T-helper 2 cell treated with Interferon-gamma antibody and Interleukin-4, amounts not matched to agents 5 μg/mL and 100 μg/mL, for 36 hours (primary cell): Measurements from ENCODE around the gene PROSER3.
A peak's percentile ranks its signal among the peaks of the same experiment; 100 is the strongest.
"Not testable (repeated sequence)": the region's sequence is repeated elsewhere in the genome, so short reads cannot be mapped to it uniquely, and the experiment has no call there.

ENCODE experiments used
- DNase-seq: peaks from one replicate; pipeline ENCODE4 v3.0.0; 2021; ENCODE audit warnings: low spot score
- H3K27ac Mint-ChIP-seq: one replicate; pipeline ENCODE4 v1.8.0; 2021; ENCODE audit warnings: mild to moderate bottlenecking, mixed read lengths
- H3K27me3 Mint-ChIP-seq: one replicate; pipeline ENCODE4 v1.8.0; 2021; ENCODE audit warnings: low read depth, mixed read lengths
- H3K36me3 Mint-ChIP-seq: one replicate; pipeline ENCODE4 v1.8.0; 2021; ENCODE audit warnings: low read depth, mixed read lengths
- H3K4me1 Mint-ChIP-seq: one replicate; pipeline ENCODE4 v1.8.0; 2021; ENCODE audit warnings: low read depth, mixed read lengths
- H3K4me3 Mint-ChIP-seq: one replicate; pipeline ENCODE4 v1.8.0; 2022; ENCODE audit warnings: mild to moderate bottlenecking, moderate library complexity, mixed read lengths
- H3K9me3 Mint-ChIP-seq: one replicate; pipeline ENCODE4 v1.8.0; 2021; ENCODE audit warnings: mixed read lengths

The PROSER3 gene

DNA sequence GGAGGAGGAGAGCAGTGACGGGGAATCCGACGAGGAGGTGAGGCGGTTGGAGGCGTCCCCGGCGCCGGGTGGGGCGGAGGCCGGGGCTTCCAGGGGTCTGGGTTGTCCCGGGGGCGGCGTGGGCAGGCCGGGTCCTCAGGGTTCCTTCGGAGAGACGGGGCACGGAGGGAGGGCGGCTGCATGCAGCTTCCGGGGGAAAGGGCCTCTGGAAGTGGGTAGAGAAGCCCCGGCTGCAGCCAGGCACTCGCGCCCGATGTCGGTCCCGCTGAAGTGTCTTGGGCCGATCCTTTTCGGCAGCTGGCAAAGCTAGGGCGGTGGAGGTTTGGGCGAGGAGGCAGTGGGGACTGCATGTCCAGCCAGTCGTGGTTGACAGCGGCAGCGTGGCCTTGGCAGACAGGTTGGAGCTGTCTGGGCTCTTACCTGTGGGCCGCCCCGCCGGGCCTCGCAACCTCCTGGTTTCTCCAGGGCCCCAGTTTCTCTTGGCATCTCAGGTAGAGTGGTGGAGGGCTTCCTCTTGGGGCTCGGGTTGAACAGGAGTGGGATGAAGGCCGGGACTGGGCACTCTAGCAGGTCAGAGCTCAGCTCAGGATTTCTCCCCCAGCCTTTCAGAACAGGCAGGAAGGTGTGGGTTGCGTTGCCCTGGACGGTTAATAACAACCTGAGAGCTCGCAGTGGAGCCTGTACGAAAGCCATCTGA is 39.5 kb upstream of the PROSER3 start:
- Mint-ChIP-seq H3K4me1 (peaks cover 32% of the 10 kb centered on the region), H3K4me3 (peak overlapping the region; percentile 95), H3K36me3 (peaks cover 50% of the 10 kb centered on the region), H3K27ac (peak overlapping the region; percentile 93), H3K9me3 (no peaks in the 10 kb centered on the region), H3K27me3 (no peaks in the 10 kb centered on the region)
- peak; percentile 57 for DNase-seq

DNA sequence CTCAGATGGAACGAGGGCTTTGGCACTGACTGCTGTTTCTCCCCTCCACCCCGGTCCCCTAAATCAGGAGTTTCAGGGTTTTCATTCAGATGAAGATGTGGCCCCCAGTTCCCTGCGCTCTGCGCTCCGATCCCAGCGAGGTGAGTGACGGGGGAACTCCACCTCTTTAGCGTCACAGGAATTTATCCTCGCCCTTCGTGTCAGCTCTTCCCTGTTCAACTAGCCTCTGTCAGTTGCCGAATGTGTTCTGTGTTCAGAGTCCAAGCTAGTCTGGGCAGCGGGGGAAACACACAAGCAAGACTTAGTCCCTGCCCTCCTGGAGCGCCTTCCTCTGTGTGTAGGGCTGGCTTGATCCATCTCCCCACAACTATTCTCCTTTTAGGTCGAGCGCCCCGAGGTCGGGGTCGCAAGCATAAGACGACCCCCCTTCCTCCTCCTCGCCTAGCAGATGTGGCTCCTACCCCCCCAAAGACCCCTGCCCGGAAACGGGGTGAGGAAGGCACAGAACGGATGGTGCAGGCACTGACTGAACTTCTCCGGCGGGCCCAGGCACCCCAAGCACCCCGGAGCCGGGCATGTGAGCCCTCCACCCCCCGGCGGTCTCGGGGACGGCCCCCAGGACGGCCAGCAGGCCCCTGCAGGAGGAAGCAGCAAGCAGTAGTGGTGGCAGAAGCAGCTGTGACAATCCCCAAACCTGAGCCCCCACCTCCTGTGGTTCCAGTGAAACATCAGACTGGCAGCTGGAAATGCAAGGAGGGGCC is 38.4 kb upstream of the PROSER3 start:
- Mint-ChIP-seq H3K4me3 (peak overlapping the region; percentile 95), H3K27me3 (no peaks in the 10 kb centered on the region), H3K4me1 (peaks cover 21% of the 10 kb centered on the region), H3K27ac (peak overlapping the region; percentile 85), H3K9me3 (no peaks in the 10 kb centered on the region), H3K36me3 (peaks cover 47% of the 10 kb centered on the region)
- DNase-seq = no peak

DNA sequence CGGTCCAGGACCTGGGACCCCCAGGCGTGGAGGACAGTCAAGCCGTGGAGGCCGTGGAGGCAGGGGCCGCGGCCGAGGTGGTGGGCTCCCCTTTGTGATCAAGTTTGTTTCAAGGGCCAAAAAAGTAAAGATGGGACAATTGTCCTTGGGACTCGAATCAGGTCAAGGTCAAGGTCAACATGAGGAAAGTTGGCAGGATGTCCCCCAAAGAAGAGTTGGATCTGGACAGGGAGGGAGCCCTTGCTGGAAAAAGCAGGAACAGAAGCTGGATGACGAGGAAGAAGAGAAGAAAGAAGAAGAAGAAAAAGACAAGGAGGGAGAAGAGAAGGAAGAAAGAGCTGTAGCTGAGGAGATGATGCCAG is 37.8 kb upstream of the PROSER3 start:
- H3K27me3 Mint-ChIP-seq = no peaks in the 10 kb centered on the region
- H3K4me3 Mint-ChIP-seq = peak overlapping the region; percentile 24
- no peaks in the 10 kb centered on the region for H3K9me3 Mint-ChIP-seq
- H3K36me3 Mint-ChIP-seq = peaks cover 48% of the 10 kb centered on the region
- H3K4me1 Mint-ChIP-seq = peaks cover 16% of the 10 kb centered on the region
- no peak overlapping the region for H3K27ac Mint-ChIP-seq
- DNase-seq = no peak

DNA sequence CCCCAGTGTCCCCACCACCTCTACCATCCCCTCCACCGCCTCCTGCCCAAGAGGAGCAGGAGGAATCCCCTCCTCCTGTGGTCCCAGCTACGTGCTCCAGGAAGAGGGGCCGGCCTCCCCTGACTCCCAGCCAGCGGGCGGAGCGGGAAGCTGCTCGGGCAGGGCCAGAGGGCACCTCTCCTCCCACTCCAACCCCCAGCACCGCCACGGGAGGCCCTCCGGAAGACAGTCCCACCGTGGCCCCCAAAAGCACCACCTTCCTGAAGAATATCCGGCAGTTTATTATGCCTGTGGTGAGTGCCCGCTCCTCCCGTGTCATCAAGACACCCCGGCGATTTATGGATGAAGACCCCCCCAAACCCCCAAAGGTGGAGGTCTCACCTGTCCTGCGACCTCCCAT is 37.3 kb upstream of the PROSER3 start:
- DNase-seq = no peak
- no peak overlapping the region for H3K4me3 Mint-ChIP-seq
- no peak overlapping the region for H3K27ac Mint-ChIP-seq

DNA sequence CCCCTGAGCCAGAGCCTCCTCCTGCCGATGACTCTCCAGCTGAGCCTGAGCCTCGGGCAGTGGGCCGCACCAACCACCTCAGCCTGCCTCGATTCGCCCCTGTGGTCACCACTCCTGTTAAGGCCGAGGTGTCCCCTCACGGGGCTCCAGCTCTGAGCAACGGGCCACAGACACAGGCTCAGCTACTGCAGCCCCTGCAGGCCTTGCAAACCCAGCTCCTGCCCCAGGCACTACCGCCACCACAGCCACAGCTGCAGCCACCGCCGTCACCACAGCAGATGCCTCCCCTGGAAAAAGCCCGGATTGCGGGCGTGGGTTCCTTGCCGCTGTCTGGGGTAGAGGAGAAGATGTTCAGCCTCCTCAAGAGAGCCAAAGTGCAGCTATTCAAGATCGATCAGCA is 36.6 kb upstream of the PROSER3 start:
- H3K4me1 Mint-ChIP-seq = peaks cover 11% of the 10 kb centered on the region
- no peaks in the 10 kb centered on the region for H3K9me3 Mint-ChIP-seq
- no peak for DNase-seq
- no peak overlapping the region for H3K4me3 Mint-ChIP-seq
- H3K27me3 Mint-ChIP-seq = no peaks in the 10 kb centered on the region
- H3K27ac Mint-ChIP-seq = no peak overlapping the region
- peaks cover 57% of the 10 kb centered on the region for H3K36me3 Mint-ChIP-seq

More for the DNA sequence above, 37.3 kb upstream of the PROSER3 start:
- H3K36me3 Mint-ChIP-seq = peaks cover 53% of the 10 kb centered on the region
- H3K4me1 Mint-ChIP-seq = peaks cover 15% of the 10 kb centered on the region
- H3K9me3 Mint-ChIP-seq = no peaks in the 10 kb centered on the region
- no peaks in the 10 kb centered on the region for H3K27me3 Mint-ChIP-seq

DNA sequence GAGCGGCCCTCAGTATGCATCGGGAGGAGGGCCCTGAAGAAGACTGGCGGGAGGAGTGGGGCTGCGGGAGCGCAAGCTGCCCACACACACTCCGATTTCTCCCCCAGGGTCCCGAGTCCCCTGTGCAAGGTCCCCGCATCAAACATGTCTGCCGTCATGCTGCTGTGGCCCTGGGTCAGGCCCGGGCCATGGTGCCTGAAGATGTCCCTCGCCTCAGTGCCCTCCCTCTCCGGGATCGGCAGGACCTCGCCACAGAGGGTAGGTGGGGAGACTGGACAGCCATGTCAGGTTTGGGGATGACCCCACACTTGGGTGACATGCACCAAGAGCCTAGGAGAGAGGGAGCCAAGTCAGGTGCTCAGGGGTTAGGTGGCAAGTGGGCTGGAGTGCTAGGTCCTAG is 35.5 kb upstream of the PROSER3 start:
- H3K4me1 Mint-ChIP-seq = peaks cover 8% of the 10 kb centered on the region
- H3K27me3 Mint-ChIP-seq = no peaks in the 10 kb centered on the region
- no peak for DNase-seq
- H3K27ac Mint-ChIP-seq = no peak overlapping the region
- no peak overlapping the region for H3K4me3 Mint-ChIP-seq
- H3K9me3 Mint-ChIP-seq = no peaks in the 10 kb centered on the region
- peaks cover 59% of the 10 kb centered on the region for H3K36me3 Mint-ChIP-seq

DNA sequence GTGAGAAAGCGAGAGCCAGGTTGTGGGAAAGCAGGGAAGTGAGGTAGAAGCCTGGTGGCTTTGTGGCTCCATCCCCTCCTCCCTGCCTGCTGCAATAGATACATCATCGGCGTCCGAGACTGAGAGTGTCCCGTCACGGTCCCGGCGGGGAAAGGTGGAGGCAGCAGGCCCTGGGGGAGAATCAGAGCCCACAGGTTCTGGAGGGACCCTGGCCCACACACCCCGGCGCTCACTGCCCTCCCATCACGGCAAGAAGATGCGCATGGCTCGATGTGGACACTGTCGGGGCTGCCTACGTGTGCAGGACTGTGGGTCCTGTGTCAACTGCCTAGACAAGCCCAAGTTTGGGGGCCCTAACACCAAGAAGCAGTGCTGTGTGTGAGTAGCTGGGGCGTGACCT is 35.1 kb upstream of the PROSER3 start:
- Mint-ChIP-seq H3K4me3 (no peak overlapping the region), H3K27ac (no peak overlapping the region), H3K9me3 (no peaks in the 10 kb centered on the region), H3K36me3 (peaks cover 61% of the 10 kb centered on the region), H3K27me3 (no peaks in the 10 kb centered on the region), H3K4me1 (peaks cover 8% of the 10 kb centered on the region)
- DNase-seq = no peak

DNA sequence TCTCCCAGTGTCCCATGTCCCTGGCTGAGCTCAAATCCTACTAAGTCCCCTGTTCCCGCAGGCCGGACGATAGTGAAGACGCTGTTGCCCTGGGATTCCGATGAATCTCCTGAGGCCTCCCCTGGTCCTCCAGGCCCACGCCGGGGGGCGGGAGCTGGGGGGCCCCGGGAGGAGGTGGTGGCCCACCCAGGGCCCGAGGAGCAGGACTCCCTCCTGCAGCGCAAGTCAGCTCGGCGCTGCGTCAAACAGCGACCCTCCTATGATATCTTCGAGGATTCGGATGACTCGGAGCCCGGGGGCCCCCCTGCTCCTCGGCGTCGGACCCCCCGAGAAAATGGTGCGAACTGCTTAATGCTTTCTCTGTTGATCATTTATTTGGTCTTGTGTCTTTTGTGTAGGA is 34.3 kb upstream of the PROSER3 start:
- H3K4me1 Mint-ChIP-seq = peaks cover 8% of the 10 kb centered on the region
- no peak for DNase-seq
- H3K27me3 Mint-ChIP-seq = no peaks in the 10 kb centered on the region
- H3K27ac Mint-ChIP-seq = no peak overlapping the region
- H3K4me3 Mint-ChIP-seq = no peak overlapping the region
- H3K9me3 Mint-ChIP-seq = no peaks in the 10 kb centered on the region
- peaks cover 68% of the 10 kb centered on the region for H3K36me3 Mint-ChIP-seq

DNA sequence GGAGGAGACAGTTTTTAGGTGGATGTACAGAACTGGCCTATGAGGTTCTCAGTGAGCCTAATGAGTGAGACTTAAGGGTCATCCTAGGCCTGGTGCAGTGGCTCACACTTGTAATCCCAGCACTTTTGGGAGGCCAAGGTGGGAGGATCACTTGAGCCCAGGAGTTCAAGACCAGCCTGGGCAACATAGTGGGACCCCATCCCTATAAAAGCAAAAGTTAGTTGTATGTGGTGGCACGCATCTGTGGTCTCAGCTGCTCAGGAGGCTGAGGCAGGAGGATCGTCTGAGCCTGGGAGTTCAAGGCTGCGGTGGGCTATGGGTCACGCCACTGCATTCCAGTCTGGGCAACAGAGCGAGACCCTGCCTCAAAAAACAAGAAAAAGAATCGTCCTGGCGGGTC is 33.8 kb upstream of the PROSER3 start:
- not testable (repeated sequence) for DNase-seq, H3K27me3 Mint-ChIP-seq, H3K9me3 Mint-ChIP-seq, H3K4me1 Mint-ChIP-seq, H3K27ac Mint-ChIP-seq, H3K4me3 Mint-ChIP-seq
- H3K36me3 Mint-ChIP-seq = peaks cover 68% of the 10 kb centered on the region

DNA sequence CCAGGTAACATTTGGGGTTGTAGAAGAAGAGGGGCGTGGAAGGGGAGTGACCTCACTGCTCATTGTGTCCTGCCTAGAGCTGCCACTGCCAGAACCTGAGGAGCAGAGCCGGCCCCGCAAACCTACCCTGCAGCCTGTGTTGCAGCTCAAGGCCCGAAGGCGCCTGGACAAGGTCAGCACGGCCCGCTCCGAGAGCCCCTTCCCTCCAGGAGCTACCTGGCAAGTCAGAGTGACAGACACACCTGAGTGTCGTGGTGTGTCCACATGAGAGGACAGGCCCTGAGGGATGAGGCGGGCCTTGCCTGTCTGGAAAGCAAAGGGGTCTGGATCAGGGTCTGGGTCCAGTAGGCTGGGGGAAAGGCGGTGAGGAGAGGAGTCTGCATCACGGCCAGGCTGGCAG is 33.4 kb upstream of the PROSER3 start:
- no peak for DNase-seq
- Mint-ChIP-seq H3K4me1 (peaks cover under 1% of the 10 kb centered on the region), H3K9me3 (no peaks in the 10 kb centered on the region), H3K27ac (no peak overlapping the region), H3K27me3 (no peaks in the 10 kb centered on the region), H3K36me3 (peaks cover 68% of the 10 kb centered on the region), H3K4me3 (no peak overlapping the region)

DNA sequence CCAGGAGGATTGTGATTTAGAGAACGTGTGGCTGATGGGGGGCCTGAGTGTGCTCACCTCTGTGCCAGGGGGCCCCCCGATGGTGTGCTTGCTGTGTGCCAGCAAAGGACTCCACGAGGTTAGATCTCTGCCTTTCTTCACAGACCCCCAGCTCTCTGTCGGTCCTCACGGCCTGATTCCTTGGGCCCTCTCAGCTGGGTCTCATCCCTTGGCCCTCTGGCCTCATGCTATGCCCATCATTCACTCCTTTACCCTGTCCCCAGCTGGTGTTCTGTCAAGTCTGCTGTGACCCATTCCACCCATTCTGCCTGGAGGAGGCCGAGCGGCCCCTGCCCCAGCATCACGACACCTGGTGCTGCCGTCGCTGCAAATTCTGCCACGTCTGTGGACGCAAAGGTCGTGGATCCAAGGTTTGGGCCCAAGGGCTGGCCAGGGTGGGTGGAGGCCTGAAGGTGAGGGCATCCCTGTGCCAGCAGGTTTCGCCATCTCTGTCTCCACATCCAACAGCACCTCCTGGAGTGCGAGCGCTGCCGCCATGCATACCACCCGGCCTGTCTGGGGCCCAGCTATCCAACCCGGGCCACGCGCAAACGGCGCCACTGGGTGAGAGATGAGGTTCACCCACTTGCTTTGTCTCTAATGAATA is 32.6 kb upstream of the PROSER3 start:
- DNase-seq = no peak
- Mint-ChIP-seq H3K4me3 (no peak overlapping the region), H3K27me3 (no peaks in the 10 kb centered on the region), H3K36me3 (peaks cover 73% of the 10 kb centered on the region), H3K27ac (no peak overlapping the region), H3K4me1 (no peaks in the 10 kb centered on the region), H3K9me3 (no peaks in the 10 kb centered on the region)

DNA sequence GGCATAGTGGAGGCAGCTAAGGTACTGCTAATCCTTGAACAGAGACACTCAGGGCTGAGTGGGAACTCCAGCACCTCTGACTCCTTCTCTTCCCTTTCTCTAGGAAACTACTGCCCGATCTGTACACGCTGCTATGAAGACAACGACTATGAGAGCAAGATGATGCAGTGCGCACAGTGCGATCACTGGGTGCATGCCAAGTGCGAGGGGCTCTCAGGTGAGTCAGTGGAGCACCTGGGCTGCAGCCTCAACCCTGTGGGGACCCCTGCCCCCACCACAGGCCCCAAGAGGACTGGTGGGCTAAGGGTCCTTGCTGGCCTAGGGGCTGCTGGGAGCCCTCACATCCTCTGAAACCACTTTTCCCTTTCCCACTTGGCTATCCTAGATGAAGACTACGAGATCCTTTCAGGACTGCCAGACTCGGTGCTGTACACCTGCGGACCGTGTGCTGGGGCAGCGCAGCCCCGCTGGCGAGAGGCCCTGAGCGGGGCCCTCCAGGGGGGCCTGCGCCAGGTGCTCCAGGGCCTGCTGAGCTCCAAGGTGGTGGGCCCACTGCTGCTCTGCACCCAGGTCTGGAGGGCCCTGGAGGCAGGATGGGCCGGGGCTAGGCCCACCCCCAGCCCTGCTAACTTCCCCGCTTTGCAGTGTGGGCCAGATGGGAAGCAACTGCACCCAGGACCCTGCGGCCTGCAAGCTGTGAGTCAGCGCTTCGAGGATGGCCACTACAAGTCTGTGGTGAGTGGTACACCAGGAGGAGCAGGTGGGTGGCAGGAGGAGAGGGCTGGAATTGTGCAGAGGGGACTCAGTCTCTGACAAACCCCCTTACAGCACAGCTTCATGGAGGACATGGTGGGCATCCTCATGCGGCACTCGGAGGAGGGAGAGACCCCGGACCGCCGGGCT is 30.7 kb upstream of the PROSER3 start:
- Mint-ChIP-seq H3K4me3 (no peak overlapping the region), H3K9me3 (no peaks in the 10 kb centered on the region), H3K27me3 (no peaks in the 10 kb centered on the region), H3K36me3 (peaks cover 78% of the 10 kb centered on the region), H3K4me1 (no peaks in the 10 kb centered on the region), H3K27ac (no peak overlapping the region)
- DNase-seq = no peak

DNA sequence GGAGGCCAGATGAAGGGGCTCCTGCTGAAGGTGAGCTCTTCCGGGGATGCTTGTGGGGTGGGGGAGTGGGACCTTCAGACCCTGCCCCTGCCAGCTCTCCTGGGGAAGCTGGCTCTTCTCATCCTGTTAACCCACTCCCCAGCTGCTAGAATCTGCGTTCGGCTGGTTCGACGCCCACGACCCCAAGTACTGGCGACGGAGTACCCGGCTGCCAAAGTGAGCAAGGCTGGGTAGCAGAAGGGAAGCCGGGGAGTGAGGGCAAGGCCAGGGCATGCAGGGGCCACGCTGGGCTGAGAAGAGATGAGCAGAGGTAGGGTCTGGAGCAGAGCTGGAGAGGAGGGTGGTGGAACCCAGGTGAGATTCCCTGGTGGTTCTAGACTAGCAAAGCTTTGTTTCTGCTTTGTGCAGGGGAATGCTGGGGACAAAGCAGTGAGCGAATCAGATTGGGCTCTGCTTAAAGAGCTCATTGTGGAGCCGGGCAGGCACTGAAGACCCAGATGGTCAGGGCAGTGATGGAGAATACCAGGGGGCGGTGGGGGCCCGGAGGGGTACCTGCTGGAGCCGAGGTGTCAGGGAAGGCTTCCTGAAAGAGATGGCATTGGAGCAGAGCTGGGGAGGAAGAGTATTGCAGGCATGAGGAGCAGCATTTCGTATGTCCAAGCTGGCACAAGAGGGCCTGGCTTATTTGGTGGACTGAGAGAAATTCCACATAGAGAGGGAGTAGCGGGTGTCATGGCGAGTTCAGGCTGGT is 29.8 kb upstream of the PROSER3 start:
- Mint-ChIP-seq H3K36me3 (peaks cover 72% of the 10 kb centered on the region), H3K4me3 (no peak overlapping the region), H3K9me3 (no peaks in the 10 kb centered on the region), H3K27me3 (no peaks in the 10 kb centered on the region), H3K4me1 (no peaks in the 10 kb centered on the region), H3K27ac (no peak overlapping the region)
- DNase-seq = no peak
